Gastroesophageal sphincter (tissue), 3 donors: ENCODE data around the gene FHDC1.

ENCODE experiments used
- CTCF ChIP-seq, 4 experiments: fragments of 200-600 bp in 2 of 4; fragments of 450-650 bp in 2 of 4; sonication (generic) in 1 of 4; IDR thresholded peaks; one replicate each; pipeline ENCODE4 v1.5.1; 2017 to 2019; ENCODE audit warnings: antibody characterized with exemption in 4 of 4, mild to moderate bottlenecking in 2 of 4, moderate library complexity in 2 of 4
- POLR2A ChIP-seq, 2 donors: fragments of 450-650 bp; IDR thresholded peaks; one replicate each; pipeline ENCODE4 v1.6.1; 2017; ENCODE audit warnings: antibody characterized with exemption in 2 of 2, mild to moderate bottlenecking in 2 of 2, moderate library complexity in 1 of 2
- POLR2AphosphoS5 ChIP-seq: sonication (generic); formaldehyde crosslinking; IDR thresholded peaks from one replicate; pipeline ENCODE4 v1.6.1; 2017; ENCODE audit warnings: antibody characterized with exemption

GRCh38 chr4:152942346-152942745 is 6.2 kb downstream of the FHDC1 start:
- TF ChIP-seq POLR2A (IDR thresholded peaks at IDR 0.05) (no peak), POLR2AphosphoS5 (no peak), CTCF (IDR thresholded peaks at IDR 0.05) (no peak)
